ENCODE data around the gene PTCSC3.
"Not testable (repeated sequence)": the region's sequence is repeated elsewhere in the genome, so short reads cannot be mapped to it uniquely, and the experiment has no call there.

The PTCSC3 gene

GRCh38 chr14:36105401-36105800 lies 71.1 kb downstream of the PTCSC3 start:
- no peaks in the 10 kb centered on the region; the same call in 1 of the 2 replicates for H3K27me3 ChIP-seq (ENCODE audit: insufficient read depth, low read length)
- no peaks in the 10 kb centered on the region for H3K9me3 ChIP-seq (ENCODE audit: insufficient read depth, low read depth, low read length)
- H3K4me3 ChIP-seq (ENCODE audit: low read length): no peak overlapping the region
- no peaks in the 10 kb centered on the region for H3K4me1 ChIP-seq (ENCODE audit: insufficient read depth, low read length)
- H3K27ac ChIP-seq (ENCODE audit: low read length): no peak overlapping the region
- no peak overlapping the region for H3K9ac ChIP-seq (ENCODE audit: low read depth, low read length)
- H3K36me3 ChIP-seq (ENCODE audit: insufficient read depth, low read depth, low read length): no peaks in the 10 kb centered on the region

DNA sequence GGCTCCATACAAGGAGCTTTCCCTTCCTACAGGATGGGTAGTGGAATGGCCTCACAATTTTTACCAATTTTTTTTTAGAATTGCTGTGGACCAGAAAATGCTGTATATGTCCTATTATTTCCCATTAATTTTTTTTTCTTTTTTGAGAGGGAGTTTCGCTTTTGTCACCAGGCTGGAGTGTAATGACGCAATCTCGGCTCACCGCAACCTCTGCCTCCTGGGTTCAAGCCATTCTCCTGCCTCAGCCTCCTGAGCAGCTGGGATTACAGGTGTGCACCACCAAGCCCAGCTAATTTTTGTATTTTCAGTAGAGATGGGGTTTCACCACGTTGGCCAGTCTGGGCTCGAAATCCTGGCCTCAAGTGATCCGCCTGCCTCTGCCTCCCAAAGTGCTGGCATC lies 72.3 kb downstream of the PTCSC3 start:
- not testable (repeated sequence) for H3K27me3 ChIP-seq (ENCODE audit: insufficient read depth, low read length); H3K9ac ChIP-seq (ENCODE audit: low read depth, low read length); H3K27ac ChIP-seq (ENCODE audit: low read length)

DNA sequence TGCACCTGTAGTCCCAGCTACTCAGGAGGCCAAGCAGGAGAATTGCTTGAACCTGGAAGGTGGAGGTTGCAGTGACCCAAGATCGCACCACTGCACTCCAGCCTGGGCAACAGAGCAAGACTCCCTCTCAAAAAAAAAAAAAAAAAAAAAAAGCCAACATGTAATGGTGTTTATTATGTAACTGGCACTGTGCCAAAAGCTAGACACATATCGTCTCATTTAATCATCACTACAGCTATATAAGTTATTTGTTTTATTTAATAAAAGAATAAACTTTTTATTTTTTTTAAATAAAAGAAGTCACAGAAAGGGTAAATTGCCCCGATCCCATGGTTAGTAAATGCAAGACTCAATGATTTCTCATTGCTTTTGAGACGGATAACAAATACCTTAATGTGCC lies 76.9 kb downstream of the PTCSC3 start:
- Histone ChIP-seq H3K4me3 (ENCODE audit: low read length) (no peak overlapping the region), H3K4me1 (ENCODE audit: insufficient read depth, low read length) (no peaks in the 10 kb centered on the region), H3K36me3 (ENCODE audit: insufficient read depth, low read depth, low read length) (no peaks in the 10 kb centered on the region), H3K27ac (ENCODE audit: low read length) (no peak overlapping the region), H3K9me3 (ENCODE audit: insufficient read depth, low read depth, low read length) (no peaks in the 10 kb centered on the region), H3K9ac (ENCODE audit: low read depth, low read length) (no peak overlapping the region), H3K27me3 (ENCODE audit: insufficient read depth, low read length) (no peaks in the 10 kb centered on the region; the same call in 1 of the 2 replicates)

More for the DNA sequence above, 72.3 kb downstream of the PTCSC3 start:
- not testable (repeated sequence) for H3K4me3 ChIP-seq (ENCODE audit: low read length); H3K9me3 ChIP-seq (ENCODE audit: insufficient read depth, low read depth, low read length); H3K36me3 ChIP-seq (ENCODE audit: insufficient read depth, low read depth, low read length); H3K4me1 ChIP-seq (ENCODE audit: insufficient read depth, low read length)

DNA sequence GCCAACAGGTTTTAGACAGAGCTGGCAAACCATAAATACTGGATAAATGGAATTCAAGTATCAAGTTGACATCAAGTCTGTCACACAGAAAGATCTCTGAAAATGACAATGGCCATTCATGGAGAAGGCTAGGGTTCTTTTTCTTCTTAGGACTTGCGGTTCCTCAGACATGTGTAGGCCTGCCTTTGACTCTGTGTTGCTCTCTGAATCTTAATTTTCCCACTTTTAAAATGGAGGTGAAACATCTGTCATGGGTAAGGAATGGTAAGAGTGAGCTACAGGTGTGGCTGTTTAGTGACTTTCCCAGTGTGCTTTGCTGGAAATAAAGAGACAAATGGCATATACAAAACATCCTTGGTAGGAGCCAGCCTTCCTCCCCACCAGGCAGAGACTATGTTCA lies 79.2 kb downstream of the PTCSC3 start:
- no peak overlapping the region for H3K4me3 ChIP-seq (ENCODE audit: low read length)
- H3K4me1 ChIP-seq (ENCODE audit: insufficient read depth, low read length): no peaks in the 10 kb centered on the region
- H3K27me3 ChIP-seq (ENCODE audit: insufficient read depth, low read length): no peaks in the 10 kb centered on the region
- no peak overlapping the region for H3K9ac ChIP-seq (ENCODE audit: low read depth, low read length)
- H3K36me3 ChIP-seq (ENCODE audit: insufficient read depth, low read depth, low read length): no peaks in the 10 kb centered on the region
- H3K27ac ChIP-seq (ENCODE audit: low read length): no peak overlapping the region
- H3K9me3 ChIP-seq (ENCODE audit: insufficient read depth, low read depth, low read length): no peaks in the 10 kb centered on the region

DNA sequence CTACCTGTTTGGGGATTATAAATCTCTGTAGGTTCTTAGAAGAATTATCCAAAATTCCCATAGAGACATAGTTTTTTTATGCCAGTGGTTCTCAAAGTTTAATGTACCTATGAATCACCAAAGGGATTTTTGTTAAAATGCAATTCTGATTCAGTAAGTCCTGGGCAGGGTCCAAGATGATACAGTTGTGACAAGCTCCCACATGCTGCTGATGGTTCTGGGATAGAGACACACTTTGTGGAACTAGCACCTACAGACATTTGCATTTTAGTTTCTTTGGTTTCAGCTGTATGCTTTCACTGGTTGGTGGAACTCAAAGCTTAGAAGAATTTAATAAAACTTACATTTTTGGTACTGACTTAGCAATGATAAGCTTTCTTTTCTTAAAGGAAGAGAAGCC lies 80.4 kb downstream of the PTCSC3 start:
- no peaks in the 10 kb centered on the region for H3K9me3 ChIP-seq (ENCODE audit: insufficient read depth, low read depth, low read length)
- no peaks in the 10 kb centered on the region for H3K36me3 ChIP-seq (ENCODE audit: insufficient read depth, low read depth, low read length)
- no peak overlapping the region for H3K27ac ChIP-seq (ENCODE audit: low read length)
- no peaks in the 10 kb centered on the region for H3K27me3 ChIP-seq (ENCODE audit: insufficient read depth, low read length)
- no peaks in the 10 kb centered on the region for H3K4me1 ChIP-seq (ENCODE audit: insufficient read depth, low read length)
- H3K9ac ChIP-seq (ENCODE audit: low read depth, low read length): no peak overlapping the region
- H3K4me3 ChIP-seq (ENCODE audit: low read length): no peak overlapping the region

- no peaks in the 10 kb centered on the region for H3K4me1 ChIP-seq (ENCODE audit: insufficient read depth, low read length)
- H3K27me3 ChIP-seq (ENCODE audit: insufficient read depth, low read length): no peaks in the 10 kb centered on the region
- H3K9ac ChIP-seq (ENCODE audit: low read depth, low read length): no peak overlapping the region
- H3K36me3 ChIP-seq (ENCODE audit: insufficient read depth, low read depth, low read length): no peaks in the 10 kb centered on the region
- no peak overlapping the region for H3K4me3 ChIP-seq (ENCODE audit: low read length)
- no peaks in the 10 kb centered on the region for H3K9me3 ChIP-seq (ENCODE audit: insufficient read depth, low read depth, low read length)
- no peak overlapping the region for H3K27ac ChIP-seq (ENCODE audit: low read length)
Observed at GRCh38 chr14:36094963-36095362, 81.6 kb downstream of the PTCSC3 start.

- Histone ChIP-seq H3K27me3 (ENCODE audit: insufficient read depth, low read length) (no peaks in the 10 kb centered on the region), H3K9me3 (ENCODE audit: insufficient read depth, low read depth, low read length) (no peaks in the 10 kb centered on the region), H3K4me1 (ENCODE audit: insufficient read depth, low read length) (no peaks in the 10 kb centered on the region), H3K9ac (ENCODE audit: low read depth, low read length) (no peak overlapping the region), H3K36me3 (ENCODE audit: insufficient read depth, low read depth, low read length) (no peaks in the 10 kb centered on the region), H3K4me3 (ENCODE audit: low read length) (no peak overlapping the region), H3K27ac (ENCODE audit: low read length) (no peak overlapping the region)
Observed at GRCh38 chr14:36091096-36091495, 85.4 kb downstream of the PTCSC3 start.

DNA sequence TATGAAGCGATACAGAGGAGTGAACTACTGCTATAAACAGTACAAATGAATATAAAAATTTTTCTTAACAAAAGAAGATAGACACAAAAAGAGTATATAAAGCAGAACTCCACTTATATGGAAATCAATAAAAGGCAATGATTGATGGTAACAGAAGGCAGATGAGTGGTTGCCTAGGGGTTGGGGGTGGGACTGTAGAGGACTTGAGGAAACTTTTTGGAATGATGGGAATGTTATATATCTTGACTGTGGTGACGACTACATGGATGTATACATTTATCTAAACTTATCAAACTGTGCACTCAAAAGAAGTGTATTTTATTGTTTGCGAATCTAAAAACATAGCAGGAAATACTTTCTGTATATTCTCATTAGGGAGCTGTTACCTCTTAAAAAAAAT lies 89.1 kb downstream of the PTCSC3 start:
- H3K9ac ChIP-seq (ENCODE audit: low read depth, low read length): no peak overlapping the region
- no peaks in the 10 kb centered on the region for H3K4me1 ChIP-seq (ENCODE audit: insufficient read depth, low read length)
- no peaks in the 10 kb centered on the region for H3K9me3 ChIP-seq (ENCODE audit: insufficient read depth, low read depth, low read length)
- no peaks in the 10 kb centered on the region for H3K36me3 ChIP-seq (ENCODE audit: insufficient read depth, low read depth, low read length)
- no peak overlapping the region for H3K27ac ChIP-seq (ENCODE audit: low read length)
- H3K4me3 ChIP-seq (ENCODE audit: low read length): no peak overlapping the region
- H3K27me3 ChIP-seq (ENCODE audit: insufficient read depth, low read length): no peaks in the 10 kb centered on the region

DNA sequence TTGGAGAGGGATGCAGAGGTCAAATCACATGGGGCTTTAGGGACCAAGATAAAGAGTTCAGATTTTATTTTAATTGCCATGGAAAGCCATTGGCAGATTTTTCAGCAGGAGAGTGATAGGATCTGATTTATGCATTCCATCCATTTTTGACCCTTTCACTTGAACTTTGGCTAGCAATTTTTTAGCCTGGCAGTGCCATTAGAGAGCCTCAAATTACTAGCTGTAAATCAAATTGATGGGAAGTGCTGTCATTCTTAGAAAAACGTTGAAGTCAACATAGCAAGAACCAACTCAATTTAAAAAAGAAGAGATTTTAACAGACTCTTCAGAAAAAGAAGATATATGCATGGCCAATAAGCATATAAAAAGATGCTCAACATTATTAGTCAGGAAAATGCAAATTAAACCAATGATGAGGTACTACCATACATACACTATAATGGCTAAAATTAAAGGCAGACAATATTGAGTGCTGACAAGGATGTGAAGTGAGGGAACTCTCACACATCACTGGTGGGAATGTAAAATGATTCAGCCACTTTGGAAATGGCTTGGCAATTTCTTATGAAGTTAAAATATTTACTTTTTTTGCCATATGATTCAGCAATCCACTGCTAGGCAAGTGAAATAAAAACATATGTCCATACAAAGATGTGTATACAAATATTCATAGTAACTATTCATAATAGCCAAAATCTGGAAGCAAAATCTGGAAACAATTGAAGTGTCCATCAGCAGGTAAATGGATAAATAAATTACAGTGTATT lies 89.7 kb downstream of the PTCSC3 start:
- Histone ChIP-seq H3K36me3 (ENCODE audit: insufficient read depth, low read depth, low read length) (no peaks in the 10 kb centered on the region), H3K27ac (ENCODE audit: low read length) (no peak overlapping the region), H3K27me3 (ENCODE audit: insufficient read depth, low read length) (no peaks in the 10 kb centered on the region), H3K9me3 (ENCODE audit: insufficient read depth, low read depth, low read length) (no peaks in the 10 kb centered on the region), H3K4me1 (ENCODE audit: insufficient read depth, low read length) (no peaks in the 10 kb centered on the region), H3K4me3 (ENCODE audit: low read length) (no peak overlapping the region), H3K9ac (ENCODE audit: low read depth, low read length) (no peak overlapping the region)

DNA sequence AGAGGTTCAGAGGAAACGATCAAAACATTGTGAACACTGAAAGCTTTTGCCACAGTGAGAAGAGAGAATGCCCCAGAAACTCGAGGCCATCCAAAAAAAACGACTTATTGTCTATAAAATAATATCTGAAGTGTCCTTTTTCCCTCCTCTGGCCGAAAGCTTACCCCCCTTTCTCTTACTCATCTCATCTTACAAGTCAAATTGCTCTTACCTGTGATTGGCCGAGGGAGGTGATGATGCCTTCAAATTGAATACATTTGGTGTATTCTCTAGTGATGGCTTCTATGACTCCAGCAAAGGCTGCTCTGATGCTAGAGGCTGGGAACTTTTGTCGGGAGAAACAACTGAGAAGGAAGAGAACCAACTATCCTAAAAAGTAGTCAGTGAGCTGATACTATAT lies 90.7 kb downstream of the PTCSC3 start:
- no peaks in the 10 kb centered on the region for H3K9me3 ChIP-seq (ENCODE audit: insufficient read depth, low read depth, low read length)
- no peak overlapping the region for H3K27ac ChIP-seq (ENCODE audit: low read length)
- H3K27me3 ChIP-seq (ENCODE audit: insufficient read depth, low read length): no peaks in the 10 kb centered on the region
- H3K4me3 ChIP-seq (ENCODE audit: low read length): no peak overlapping the region
- no peak overlapping the region for H3K9ac ChIP-seq (ENCODE audit: low read depth, low read length)
- no peaks in the 10 kb centered on the region for H3K4me1 ChIP-seq (ENCODE audit: insufficient read depth, low read length)
- no peaks in the 10 kb centered on the region for H3K36me3 ChIP-seq (ENCODE audit: insufficient read depth, low read depth, low read length)
